Hippocampal formation (tissue), 2 donors: ENCODE data around the gene TM4SF5.

Experiments used
- DNase-seq, 2 donors: peaks; one replicate each; lab custom pipeline; 2025; lab: John Stamatoyannopoulos, UW

TM4SF5 gene, protein sequence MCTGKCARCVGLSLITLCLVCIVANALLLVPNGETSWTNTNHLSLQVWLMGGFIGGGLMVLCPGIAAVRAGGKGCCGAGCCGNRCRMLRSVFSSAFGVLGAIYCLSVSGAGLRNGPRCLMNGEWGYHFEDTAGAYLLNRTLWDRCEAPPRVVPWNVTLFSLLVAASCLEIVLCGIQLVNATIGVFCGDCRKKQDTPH

DNA sequence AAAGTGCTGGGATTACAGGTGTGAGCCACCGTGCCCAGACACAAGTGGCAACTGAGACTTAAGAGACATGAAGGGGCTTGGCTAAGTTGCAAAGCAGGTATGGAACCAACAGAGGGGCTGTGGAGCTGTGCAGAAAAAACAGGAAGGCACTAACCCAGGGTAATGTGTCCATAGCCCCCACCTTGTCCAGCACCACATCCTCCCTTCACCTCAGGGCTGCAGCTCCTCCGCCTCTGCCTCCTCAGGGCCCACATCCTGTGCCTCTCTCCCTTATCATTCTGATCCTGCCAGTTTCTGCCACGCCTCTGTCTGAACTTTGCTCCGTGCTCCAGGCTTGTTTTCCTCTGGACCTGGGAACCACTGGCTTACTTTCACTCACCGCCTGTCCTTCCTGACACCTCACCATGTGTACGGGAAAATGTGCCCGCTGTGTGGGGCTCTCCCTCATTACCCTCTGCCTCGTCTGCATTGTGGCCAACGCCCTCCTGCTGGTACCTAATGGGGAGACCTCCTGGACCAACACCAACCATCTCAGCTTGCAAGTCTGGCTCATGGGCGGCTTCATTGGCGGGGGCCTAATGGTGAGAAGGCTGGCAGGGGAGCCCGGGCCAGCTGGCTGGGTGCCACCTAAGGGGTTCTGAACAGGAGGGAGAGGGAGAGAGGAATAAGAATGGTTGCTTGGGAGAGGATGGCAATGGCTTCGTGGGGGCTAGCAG lies at the start of gene TM4SF5:
Gene TM4SF5, plus strand, starts transcription at position 368 of the 716 bp plus-strand sequence. Its CDS starts 37 bp downstream, at position 405.
- DNase-seq, result no peak

DNA sequence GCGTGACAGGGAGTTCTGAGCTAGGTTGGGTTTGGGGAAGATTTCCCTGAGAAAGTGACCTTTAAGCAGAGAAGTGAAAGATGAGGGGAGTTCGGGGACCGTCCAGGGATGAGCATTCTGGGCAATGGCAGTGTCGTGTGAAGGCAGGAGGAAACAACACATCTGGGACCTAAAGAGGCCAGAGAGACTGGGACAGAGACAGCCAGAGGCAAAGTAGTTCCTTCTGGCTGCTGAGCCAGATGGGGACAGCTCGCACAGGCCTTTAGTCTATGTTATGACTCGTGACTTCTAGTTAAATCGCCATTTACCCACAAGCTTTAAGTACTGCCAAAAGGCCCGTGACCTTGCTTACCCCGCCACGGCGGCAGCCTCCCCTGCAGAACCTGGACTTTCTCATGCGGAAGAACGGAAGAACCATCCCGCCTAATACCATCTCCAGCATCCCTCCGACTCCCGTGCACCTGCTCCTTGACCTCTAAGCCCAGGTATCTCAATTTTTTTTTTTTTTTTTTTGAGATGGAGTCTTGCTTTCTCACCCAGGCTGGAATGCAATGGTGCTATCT lies 48.9 kb upstream of the TM4SF5 start:
- DNase-seq, result no peak

- DNase-seq, result no peak
Observed at GRCh38 chr17:4724650-4725049, 47.0 kb upstream of the TM4SF5 start.

DNA sequence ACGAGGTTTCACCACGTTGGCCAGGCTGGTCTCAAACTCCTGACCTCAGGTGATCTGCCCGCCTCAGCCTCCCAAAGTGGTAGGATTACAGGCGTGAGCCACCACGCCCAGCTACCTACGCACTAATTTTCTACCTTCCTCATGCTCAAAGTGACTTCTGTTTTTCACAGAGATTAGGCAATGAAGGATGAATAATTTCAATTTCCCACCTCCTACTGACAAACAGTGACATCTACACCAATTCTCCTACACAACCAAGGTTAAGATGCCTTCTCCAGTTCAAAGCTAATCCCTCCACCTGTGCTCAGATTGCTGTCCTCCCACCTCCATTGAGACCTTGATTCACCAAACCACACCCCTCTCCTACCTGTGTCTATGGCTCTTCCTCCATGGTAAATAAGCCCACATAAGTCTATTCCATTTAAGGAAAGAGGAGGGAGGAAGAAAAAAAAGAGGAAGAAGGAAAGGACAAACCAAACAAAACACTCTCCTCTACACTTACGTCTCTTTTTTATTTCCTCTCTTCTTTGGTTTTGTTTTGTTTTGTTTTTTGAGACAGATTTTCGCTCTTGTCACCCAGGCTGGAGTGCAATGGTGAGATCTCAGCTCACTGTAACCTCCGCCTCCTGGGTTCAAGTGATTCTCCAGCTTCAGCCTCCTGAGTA lies 45.9 kb upstream of the TM4SF5 start:
- no peak for DNase-seq

DNA sequence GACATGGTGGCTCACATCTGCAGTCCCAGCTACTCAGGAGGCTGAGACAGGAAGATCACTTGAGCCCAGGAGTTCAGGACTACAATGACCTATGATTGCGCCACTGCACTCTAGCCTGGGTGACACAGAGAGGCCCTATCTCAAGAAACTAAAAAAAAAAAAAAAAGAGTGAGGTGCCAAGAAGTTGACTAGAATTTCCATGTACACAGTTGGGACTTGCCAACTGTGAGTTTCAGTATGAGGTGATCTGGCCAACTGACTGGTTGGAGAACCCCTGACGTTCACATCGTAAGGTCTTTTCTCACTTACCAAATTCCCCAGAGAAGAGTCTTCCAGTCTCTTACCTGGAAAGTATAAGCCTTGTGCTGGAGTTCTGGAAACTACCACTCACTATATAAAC lies 43.6 kb upstream of the TM4SF5 start:
- no peak for DNase-seq

DNA sequence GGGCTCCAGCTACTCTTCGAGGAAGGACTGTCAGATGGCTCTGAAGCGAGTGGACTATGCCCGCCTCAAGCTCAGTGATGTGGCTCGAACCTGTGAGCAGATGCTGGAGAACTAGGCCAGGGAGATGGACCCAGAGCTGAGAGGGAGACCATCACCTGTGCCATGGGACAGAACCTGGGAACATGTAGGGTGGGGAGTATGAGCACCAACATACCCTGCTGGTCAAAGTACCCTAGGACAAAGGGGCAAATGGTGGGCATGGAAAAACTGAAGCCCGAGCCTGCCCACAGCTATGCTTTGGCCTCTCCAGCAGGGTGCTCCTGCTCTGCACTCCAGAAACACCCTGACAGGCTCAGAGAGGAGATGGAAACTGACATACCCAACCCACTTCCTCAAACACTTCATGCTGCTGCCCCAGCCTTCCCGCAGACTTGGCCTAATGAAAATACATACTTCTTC lies 38.6 kb upstream of the TM4SF5 start:
- no peak for DNase-seq

DNA sequence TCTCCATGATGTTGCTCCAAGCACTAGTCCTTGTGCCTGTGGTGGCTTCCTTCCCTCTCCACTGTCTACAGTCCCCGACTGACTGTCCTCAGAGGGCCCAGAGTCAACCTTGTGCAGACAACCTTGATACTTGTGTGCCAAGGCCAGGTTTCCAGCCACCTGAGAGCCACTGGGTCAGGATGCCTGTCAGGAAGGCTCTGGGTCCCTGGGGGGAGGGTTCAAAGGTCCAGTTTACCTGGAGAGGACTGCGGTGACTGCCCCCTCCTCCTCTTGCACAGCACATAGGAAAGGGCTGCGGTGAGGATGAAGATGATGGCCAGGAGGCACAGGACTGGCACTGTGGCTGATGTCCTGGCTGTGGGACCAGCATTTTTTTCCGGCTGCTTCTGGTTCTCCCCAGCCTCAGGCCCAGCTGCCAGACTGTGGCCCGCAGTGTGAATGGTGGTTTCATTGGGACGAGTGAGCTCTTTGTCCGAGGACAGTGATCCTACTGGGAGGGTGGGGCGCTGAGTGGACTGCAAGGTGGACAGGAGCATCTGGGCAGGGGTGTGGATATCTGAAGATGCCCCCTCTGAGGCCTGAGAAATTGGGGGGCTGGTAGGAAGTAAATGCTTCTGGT lies 36.7 kb upstream of the TM4SF5 start:
- DNase-seq, result no peak

GRCh38 chr17:4735876-4736651 lies 35.6 kb upstream of the TM4SF5 start:
- DNase-seq, result no peak

GRCh38 chr17:4738136-4739121 lies 33.3 kb upstream of the TM4SF5 start:
- no peak for DNase-seq

DNA sequence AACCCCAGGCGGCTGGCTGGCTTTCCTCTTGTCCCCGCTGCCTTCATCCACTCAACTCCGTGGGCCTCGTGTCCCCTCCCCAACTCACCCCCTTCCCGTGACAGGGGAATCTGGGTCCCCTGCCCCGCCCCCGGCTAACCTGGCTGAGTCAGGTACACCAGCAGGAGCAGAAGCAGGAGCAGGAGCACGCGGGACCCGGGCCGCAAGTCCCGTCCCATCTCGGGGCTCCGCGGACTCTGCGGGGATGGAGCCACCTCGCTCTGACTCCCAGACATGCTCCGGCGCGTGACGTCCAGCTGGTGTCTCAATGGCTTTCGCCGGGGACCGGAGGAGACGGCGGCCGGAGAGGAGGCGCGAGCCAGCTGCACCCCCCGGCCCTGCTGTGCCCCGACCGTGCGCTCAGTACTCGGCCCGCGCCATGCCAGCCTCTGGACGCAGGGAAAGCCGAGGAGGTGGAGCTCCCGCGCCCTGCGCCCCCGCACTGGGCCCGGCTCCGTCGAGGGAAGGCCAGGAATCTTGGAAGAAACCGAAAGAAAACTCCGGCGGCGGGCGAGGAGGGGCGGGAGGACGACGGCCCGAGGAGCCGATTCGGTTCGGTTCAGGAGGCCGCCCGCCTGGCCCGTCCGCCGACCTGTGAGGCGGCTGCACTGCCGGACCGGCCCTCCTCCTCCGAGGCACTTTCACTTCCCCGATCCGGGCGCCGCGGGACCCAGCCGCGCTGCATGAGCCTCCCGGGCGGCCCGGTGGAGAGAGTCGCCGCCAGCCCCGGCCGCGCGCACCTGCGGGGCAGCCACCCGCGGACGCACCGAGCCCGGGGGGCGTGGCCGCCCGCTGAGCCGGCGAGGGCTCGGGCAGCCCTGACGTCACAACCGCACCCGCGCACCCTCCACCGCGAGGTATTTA lies 32.3 kb upstream of the TM4SF5 start, which contains the start of the genes CXCL16 and ZMYND15:
Gene CXCL16, minus strand, starts transcription at position 807 of the 903 bp plus-strand sequence. Its CDS starts 589 bp downstream, at position 218.
Gene ZMYND15, plus strand, starts transcription at position 712 of the 903 bp plus-strand sequence. CDS start 716 bp downstream, outside the sequence.
- DNase-seq, result no peak

DNA sequence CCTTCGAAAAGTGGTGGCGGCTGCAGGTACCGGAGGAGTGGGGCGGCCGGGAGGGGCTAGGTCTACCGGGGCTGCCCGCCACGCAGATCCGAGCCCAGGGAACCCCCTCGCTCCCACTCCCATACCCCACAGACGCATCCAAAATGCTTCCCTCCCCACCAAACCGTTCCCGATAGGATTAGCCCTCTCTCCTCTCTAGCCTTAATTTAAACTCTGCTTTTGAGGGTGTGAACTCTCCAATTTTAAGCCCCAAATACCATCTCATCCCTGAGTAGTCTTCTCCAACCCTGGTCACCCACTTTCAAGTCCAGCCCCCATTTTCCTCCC lies 31.7 kb upstream of the TM4SF5 start:
- no peak for DNase-seq

DNA sequence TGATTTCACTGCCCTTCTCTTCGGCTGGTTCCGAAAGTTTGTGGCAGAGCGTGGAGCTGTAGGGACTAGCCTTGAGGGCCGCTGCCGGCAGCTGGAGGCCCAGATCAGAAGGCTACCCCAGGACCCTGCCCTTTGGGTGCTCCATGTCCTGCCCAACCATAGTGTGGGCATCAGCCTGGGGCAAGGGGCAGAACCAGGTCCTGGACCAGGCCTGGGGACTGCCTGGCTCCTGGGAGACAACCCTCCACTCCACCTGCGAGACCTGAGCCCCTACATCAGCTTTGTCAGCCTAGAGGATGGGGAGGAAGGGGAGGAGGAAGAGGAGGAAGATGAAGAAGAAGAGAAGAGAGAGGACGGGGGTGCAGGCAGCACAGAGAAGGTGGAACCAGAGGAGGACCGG lies 31.1 kb upstream of the TM4SF5 start:
- DNase-seq, result no peak

GRCh38 chr17:4741544-4741943 lies 30.1 kb upstream of the TM4SF5 start:
- DNase-seq, result no peak

GRCh38 chr17:4742133-4742532 lies 29.6 kb upstream of the TM4SF5 start:
- no peak for DNase-seq

- DNase-seq, result no peak
Observed at GRCh38 chr17:4742629-4743028, 29.1 kb upstream of the TM4SF5 start.

GRCh38 chr17:4743216-4743615 lies 28.5 kb upstream of the TM4SF5 start:
- DNase-seq, result no peak

GRCh38 chr17:4743898-4744297 lies 27.8 kb upstream of the TM4SF5 start:
- DNase-seq, result no peak

GRCh38 chr17:4744999-4745969 lies 26.4 kb upstream of the TM4SF5 start:
- no peak for DNase-seq
